ENCODE results near the gene MROH2A. TPM values are rescaled to one million over a fixed set of nuclear protein-coding genes. Genes with fewer than 3 reads are reported as not detected.

MROH2A gene
- total RNA-seq, 1 donor from 2014 or later, result not detected

DNA sequence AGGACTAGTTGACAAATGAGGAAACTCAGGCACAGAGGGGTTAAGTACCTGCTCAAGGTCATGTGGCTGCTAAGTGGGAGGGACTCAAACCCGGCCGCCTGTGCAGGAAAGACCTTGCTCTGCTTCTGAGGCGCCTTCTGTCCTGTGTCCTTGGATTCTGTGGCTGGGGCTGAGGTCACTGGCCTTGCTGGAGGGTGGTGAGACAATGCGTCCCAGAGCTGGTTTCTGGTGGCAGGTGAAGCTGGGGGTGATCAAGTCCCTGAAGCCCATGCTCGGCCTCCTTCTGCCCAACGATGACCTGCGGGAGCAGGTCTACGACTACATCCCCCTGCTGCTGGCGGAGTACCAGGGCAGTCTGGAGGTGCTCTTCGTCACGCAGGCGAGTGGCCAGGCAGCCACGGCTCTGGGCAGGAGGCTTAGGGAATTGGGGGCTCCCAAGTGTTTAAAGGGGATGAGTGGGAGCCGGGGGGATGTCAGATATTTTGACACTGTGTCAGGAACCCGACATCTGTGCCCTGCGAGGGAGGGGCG lies 16.1 kb downstream of the MROH2A start:
- no peak for ATAC-seq
- no peaks in the 10 kb centered on the region for H3K9me3 ChIP-seq
- H3K36me3 ChIP-seq, result no peaks in the 10 kb centered on the region
- TF ChIP-seq, protein P1, sequence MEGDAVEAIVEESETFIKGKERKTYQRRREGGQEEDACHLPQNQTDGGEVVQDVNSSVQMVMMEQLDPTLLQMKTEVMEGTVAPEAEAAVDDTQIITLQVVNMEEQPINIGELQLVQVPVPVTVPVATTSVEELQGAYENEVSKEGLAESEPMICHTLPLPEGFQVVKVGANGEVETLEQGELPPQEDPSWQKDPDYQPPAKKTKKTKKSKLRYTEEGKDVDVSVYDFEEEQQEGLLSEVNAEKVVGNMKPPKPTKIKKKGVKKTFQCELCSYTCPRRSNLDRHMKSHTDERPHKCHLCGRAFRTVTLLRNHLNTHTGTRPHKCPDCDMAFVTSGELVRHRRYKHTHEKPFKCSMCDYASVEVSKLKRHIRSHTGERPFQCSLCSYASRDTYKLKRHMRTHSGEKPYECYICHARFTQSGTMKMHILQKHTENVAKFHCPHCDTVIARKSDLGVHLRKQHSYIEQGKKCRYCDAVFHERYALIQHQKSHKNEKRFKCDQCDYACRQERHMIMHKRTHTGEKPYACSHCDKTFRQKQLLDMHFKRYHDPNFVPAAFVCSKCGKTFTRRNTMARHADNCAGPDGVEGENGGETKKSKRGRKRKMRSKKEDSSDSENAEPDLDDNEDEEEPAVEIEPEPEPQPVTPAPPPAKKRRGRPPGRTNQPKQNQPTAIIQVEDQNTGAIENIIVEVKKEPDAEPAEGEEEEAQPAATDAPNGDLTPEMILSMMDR (IDR thresholded peaks at IDR 0.05), result no peak
- no peaks in the 10 kb centered on the region for H3K4me1 ChIP-seq
- peak; percentile 47 for DNase-seq
- no peak overlapping the region for H3K27ac ChIP-seq
- no peak overlapping the region for H3K4me3 ChIP-seq
- H3K27me3 ChIP-seq, result no peaks in the 10 kb centered on the region
- intact Hi-C loops (cut with DNase I), result no loop called here

DNA sequence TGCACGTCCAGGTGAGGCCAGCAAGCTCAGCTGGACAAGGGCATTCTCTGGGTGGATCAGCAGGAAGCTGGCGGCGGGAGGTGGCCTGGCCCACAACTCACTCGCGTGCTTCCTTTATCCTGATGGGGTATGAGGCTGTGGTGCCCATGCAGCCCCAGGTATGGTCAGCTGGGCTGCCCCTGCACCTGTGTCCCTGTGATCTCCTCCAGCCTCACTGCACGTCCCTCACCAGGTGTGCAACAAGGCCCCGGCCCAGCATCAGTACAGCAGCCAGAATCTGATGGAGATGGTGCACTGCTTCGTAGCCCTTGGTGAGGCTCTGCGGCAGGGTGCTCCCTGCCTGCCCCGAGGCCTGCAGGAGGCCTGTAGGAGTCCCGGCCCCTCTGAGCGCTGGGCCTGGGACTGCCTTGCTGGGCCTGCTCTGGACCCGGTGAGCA lies 17.6 kb downstream of the MROH2A start:
- DNase-seq, result peak; percentile 54
- ATAC-seq, result no peak
- Histone ChIP-seq H3K4me1 (no peaks in the 10 kb centered on the region), H3K27me3 (no peaks in the 10 kb centered on the region), H3K36me3 (no peaks in the 10 kb centered on the region), H3K9me3 (no peaks in the 10 kb centered on the region), H3K27ac (no peak overlapping the region), H3K4me3 (no peak overlapping the region)
- intact Hi-C loops (cut with DNase I), result no loop called here
- TF ChIP-seq, protein P1 (IDR thresholded peaks at IDR 0.05), result no peak

DNA sequence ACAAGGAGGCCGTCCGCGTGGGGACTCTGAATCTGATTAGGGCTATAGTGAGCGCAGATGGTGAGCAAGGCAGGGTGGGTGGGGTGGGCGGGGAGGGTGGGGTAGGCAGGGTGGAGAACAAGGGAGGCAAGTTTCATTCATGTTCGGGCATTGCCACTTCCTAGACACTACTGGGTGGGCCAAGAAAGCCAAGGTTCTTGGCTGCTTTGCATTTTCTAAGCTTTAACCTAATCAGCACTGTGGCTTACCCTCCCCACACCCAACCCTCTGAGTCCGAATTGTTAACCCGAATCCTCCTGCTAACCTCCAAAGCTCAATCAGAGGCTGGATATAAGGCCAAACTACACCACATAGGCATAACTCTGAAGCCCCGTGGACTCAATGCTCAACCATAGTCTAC lies 18.1 kb downstream of the MROH2A start:
- no peak for DNase-seq
- intact Hi-C loops (cut with DNase I), result no loop called here
- Histone ChIP-seq H3K4me3 (no peak overlapping the region), H3K36me3 (no peaks in the 10 kb centered on the region), H3K4me1 (no peaks in the 10 kb centered on the region), H3K27ac (no peak overlapping the region), H3K9me3 (no peaks in the 10 kb centered on the region), H3K27me3 (no peaks in the 10 kb centered on the region)
- TF ChIP-seq, protein P1 (IDR thresholded peaks at IDR 0.05), result no peak
- no peak for ATAC-seq

DNA sequence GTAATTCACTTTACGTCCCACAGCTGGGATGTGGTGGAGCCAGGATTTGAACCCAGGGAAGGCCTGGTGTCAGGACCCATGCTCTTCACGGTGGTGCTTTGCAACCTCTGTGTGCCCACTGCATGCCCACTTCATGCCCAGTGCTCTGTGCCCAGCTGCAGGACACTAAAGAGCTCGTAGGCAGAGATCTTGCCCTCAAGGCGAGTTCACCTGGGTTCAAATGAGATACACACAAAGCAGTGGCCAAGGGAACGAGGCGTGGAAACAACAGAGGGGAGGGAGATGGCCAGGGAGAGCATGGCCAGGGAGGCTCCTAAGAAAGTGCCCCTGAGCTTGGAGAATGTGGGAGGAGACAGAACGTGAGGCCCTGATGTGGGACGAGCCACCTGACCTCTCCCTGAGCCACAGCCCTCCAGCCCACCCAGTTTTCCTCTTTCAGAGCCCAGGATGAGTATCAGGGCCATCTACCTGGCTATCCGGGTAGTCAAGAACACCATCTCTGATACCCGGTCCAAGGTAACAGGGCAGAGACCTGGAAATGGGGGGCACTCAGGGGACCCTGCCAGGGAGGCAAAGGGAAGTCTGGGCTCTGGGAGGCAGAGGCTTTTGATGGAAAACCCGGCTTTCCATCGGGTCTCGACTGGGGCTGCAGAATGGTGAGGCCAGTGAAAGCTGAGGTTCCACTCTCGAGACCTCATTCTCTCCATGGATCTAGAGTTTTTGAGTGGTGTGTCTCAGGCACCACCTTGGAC lies 20.4 kb downstream of the MROH2A start:
- Histone ChIP-seq H3K4me3 (no peak overlapping the region), H3K4me1 (no peaks in the 10 kb centered on the region), H3K9me3 (no peaks in the 10 kb centered on the region), H3K36me3 (no peaks in the 10 kb centered on the region), H3K27ac (no peak overlapping the region), H3K27me3 (no peaks in the 10 kb centered on the region)
- ATAC-seq, result no peak
- intact Hi-C loops (cut with DNase I), result no loop called here
- TF ChIP-seq, protein P1 (IDR thresholded peaks at IDR 0.05), result no peak
- peak; percentile 49 for DNase-seq

DNA sequence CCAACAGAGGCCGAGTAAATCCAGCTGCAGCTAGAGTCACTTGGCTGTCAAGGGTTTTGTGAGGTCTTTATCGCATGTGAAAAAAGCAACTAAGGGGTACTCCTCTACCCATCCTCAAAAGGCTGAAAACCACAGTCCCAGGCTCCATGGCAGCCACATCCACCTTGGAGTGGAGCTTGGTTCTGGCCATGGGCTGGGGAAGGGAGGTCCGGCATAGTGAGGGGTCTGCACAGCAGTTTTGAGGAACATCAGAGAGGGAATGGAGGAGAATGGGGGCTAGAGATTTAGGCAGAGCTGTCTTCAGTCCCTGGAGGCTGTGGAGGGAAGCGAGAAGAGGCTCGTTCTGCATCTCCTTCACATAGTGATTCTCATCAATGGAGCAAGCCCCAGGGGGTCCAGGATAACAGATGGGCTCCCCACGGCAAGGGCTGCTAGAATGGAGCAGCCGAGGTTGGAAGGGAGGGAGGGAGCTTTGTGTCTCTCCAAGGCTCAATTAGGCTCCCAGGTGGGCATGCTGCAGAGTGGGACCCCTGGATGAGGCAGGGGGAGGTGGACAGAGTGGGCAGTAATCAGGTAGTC lies 21.0 kb downstream of the MROH2A start:
- TF ChIP-seq, protein P1 (IDR thresholded peaks at IDR 0.05), result no peak
- Histone ChIP-seq H3K27ac (no peak overlapping the region), H3K4me1 (no peaks in the 10 kb centered on the region), H3K36me3 (no peaks in the 10 kb centered on the region), H3K27me3 (no peaks in the 10 kb centered on the region), H3K4me3 (no peak overlapping the region), H3K9me3 (no peaks in the 10 kb centered on the region)
- ATAC-seq (no peak), DNase-seq (no peak)
- intact Hi-C loops (cut with DNase I), result no loop called here

All from upper lobe of right lung (tissue), 1 donor.